Cardiac fibroblast (primary cell): ENCODE results near the gene LMO7.
A peak's percentile ranks its signal among the peaks of the same experiment; 100 is the strongest.

Experiments
- DNase-seq, 2 donors: peaks; one replicate each; pipeline versions ENCODE4 v3.0.0 to v3.0.0-alpha.2; 2010; ENCODE audit warnings: low read depth in 2 of 2
- H3K4me3 ChIP-seq, 2 donors: replicated peaks in 1 of 2; 1 replicate in 1 of 2; 2 replicates in 1 of 2; pipeline ENCODE4 v1.5.1; 2011; ENCODE audit warnings: low read depth in 2 of 2, low read length in 2 of 2, mild to moderate bottlenecking in 2 of 2, moderate library complexity in 1 of 2
- TF ChIP-seq, protein P1 (sequence below): IDR thresholded peaks from one replicate; pipeline ENCODE4 v1.5.1; 2011; ENCODE audit warnings: low read depth, mild to moderate bottlenecking, low read length, inconsistent platforms

LMO7 gene

GRCh38 chr13:75797719-75798118 lies 161.6 kb downstream of the LMO7 start:
- TF ChIP-seq, protein P1, sequence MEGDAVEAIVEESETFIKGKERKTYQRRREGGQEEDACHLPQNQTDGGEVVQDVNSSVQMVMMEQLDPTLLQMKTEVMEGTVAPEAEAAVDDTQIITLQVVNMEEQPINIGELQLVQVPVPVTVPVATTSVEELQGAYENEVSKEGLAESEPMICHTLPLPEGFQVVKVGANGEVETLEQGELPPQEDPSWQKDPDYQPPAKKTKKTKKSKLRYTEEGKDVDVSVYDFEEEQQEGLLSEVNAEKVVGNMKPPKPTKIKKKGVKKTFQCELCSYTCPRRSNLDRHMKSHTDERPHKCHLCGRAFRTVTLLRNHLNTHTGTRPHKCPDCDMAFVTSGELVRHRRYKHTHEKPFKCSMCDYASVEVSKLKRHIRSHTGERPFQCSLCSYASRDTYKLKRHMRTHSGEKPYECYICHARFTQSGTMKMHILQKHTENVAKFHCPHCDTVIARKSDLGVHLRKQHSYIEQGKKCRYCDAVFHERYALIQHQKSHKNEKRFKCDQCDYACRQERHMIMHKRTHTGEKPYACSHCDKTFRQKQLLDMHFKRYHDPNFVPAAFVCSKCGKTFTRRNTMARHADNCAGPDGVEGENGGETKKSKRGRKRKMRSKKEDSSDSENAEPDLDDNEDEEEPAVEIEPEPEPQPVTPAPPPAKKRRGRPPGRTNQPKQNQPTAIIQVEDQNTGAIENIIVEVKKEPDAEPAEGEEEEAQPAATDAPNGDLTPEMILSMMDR: no peak
- DNase-seq: no peak
- no peak overlapping the region for H3K4me3 ChIP-seq

DNA sequence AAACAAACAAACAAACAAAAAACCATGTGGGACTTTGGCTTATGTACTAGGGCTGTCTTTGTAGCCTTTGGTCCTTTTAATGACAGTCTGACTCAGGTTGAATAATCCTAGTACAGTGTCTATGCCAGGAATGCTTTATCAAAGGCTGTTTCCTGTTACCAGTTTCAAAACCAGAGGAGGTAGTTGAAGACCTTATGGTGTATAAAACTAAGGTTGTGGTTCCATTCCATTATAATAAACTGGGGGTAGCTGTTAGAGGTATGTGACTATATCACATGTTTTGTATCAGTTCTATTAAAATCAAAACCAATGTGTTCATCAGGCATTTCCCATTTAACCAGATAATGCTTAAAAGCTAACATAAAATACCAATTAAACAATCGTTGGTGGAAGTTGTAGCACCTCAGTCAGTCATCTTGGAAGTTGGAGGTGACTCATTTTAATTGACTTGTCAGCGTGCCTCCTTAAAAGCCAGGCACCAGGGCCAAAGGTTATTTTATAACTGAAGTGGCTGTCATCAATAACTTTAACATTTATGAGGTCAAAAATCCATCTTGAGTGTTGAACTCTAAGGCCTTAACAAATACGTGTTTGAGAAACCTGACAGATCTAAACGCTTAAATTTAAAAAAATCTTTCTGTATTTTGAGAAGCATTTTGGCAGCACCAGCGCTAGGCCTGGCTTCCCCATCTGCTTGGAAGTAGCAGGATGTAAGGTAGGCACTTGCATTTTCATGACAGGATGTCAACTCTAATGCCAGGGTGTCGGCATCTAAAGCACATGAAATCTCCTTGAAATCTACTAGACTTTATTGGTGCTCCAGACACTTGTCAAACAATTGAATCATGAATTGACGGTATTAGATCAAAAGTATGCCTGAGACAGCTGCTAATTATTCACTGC lies 162.5 kb downstream of the LMO7 start:
- no peak overlapping the region for H3K4me3 ChIP-seq
- TF ChIP-seq, protein P1: no peak
- peak; percentile 37 to 70 for DNase-seq

- DNase-seq: no peak
- no peak overlapping the region for H3K4me3 ChIP-seq
- TF ChIP-seq, protein P1: no peak
These were observed 164.4 kb downstream of the LMO7 start for GRCh38 chr13:75800545-75800944.

DNA sequence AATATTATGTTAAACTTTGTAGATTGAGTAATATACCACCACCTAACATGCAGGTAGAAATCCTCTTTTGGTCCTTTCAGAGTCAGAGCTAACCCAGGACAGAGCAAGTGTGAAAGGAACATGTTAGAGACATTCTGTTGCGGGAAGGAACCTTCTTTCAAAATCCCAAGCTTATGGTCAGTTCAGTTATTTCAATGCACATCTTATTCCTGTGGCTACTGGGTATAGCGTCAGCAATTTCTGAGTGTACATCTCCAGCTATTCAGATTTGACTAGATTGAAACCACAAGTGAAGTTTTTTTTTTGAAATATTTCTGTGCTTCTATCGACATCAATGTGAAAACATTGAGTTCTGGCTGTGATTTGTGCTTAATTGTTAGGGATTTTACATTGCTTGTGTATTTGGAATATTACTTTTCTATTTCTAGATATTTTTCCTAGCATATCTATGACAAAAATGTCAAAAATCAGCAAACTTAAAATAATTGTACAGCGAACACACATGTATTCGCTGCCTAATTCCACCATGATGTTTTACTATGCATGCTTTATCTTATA lies 165.3 kb downstream of the LMO7 start:
- no peak for DNase-seq
- no peak overlapping the region for H3K4me3 ChIP-seq
- TF ChIP-seq, protein P1: no peak

- TF ChIP-seq, protein P1: no peak
- H3K4me3 ChIP-seq: no peak overlapping the region
- no peak for DNase-seq
These were observed 166.0 kb downstream of the LMO7 start for GRCh38 chr13:75802161-75802560.

DNA sequence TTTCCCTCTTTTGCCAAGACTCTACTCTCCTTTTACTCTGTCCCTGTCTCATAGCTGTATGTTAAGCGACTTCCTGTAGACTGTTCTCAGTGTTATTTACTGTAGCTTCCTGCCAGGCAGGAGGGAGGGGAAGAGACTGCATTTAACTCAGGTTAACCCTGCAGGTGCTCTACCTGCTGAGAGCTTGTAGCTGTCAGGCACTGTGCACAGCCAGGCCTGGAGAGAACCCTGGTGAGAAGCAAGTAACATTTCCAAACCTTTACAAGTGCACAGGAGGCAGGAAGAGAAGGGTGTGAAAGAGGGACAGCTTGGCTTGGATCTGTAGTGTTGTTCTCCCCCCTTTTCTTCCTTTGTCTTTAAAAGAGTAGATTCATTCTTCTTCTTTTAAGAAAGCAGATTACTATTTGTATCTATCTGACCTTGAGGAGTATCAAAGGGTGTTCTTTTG lies 167.1 kb downstream of the LMO7 start:
- H3K4me3 ChIP-seq: no peak overlapping the region
- no peak for DNase-seq
- TF ChIP-seq, protein P1: no peak
